K562 (cell line): ENCODE measurements around the gene CDYL. TPM values are rescaled to one million over a fixed set of nuclear protein-coding genes. Genes with fewer than 3 reads are reported as not detected.

Experiments used
- HDAC8 ChIP-seq: fragments of 450-650 bp; IDR thresholded peaks from 2 replicates; pipeline ENCODE4 v1.6.1; 2016; ENCODE audit warnings: mild to moderate bottlenecking, missing genetic modification characterization, moderate library complexity, missing compliant biosample characterization
- REST ChIP-seq, 2 experiments: fragments of 450-650 bp; formaldehyde crosslinking in 1 of 2; IDR thresholded peaks; 2 replicates each; pipeline versions ENCODE4 v1.4.0 to v1.6.1; 2014 to 2020; ENCODE audit warnings: mild to moderate bottlenecking in 2 of 2, borderline replicate concordance in 1 of 2, low read depth in 1 of 2
- SMAD3 ChIP-seq: fragments of 450-650 bp; formaldehyde crosslinking; conservative IDR thresholded peaks from 2 replicates; pipeline ENCODE4 v1.4.0; 2020; ENCODE audit warnings: mild to moderate bottlenecking
- STAT5A ChIP-seq: IDR thresholded peaks from 2 replicates; pipeline ENCODE4 v1.6.1; 2012; ENCODE audit warnings: low read length, inconsistent platforms, borderline replicate concordance
- THRB ChIP-seq: fragments of 450-650 bp; formaldehyde crosslinking; conservative IDR thresholded peaks from 2 replicates; pipeline ENCODE4 v1.4.0; 2022; ENCODE audit warnings: mild to moderate bottlenecking, missing genetic modification characterization
- ZC3H4 ChIP-seq: sonication (generic); formaldehyde crosslinking; IDR thresholded peaks from 2 replicates; pipeline ENCODE4 v1.9.0; 2021; ENCODE audit warnings: missing genetic modification reagents, borderline replicate concordance
- ZFP1 ChIP-seq: fragments of 450-650 bp; formaldehyde crosslinking; IDR thresholded peaks from 2 replicates; pipeline ENCODE4 v1.4.0; 2020; ENCODE audit warnings: mild to moderate bottlenecking, mixed read lengths
- ZKSCAN1 ChIP-seq: fragments of 150-350 bp; IDR thresholded peaks from 2 replicates; pipeline ENCODE4 v1.6.1; 2016; ENCODE audit warnings: low read depth, low read length
- ZNF23 ChIP-seq: fragments of 250-450 bp; sonication (Bioruptor Pico); IDR thresholded peaks from 2 replicates; pipeline ENCODE4 v1.4.0; 2020; ENCODE audit warnings: mild to moderate bottlenecking
- ZNF232 ChIP-seq: sonication (generic); formaldehyde crosslinking; IDR thresholded peaks from 2 replicates; pipeline ENCODE4 v1.8.0; 2022; ENCODE audit warnings: mild to moderate bottlenecking, missing genetic modification reagents
- ZNF41 ChIP-seq: fragments of 250-450 bp; sonication (Bioruptor Pico); conservative IDR thresholded peaks from 2 replicates; pipeline ENCODE4 v1.4.0; 2020; ENCODE audit warnings: mild to moderate bottlenecking
- polyA plus RNA-seq, 8 experiments: library from polyadenylated mRNA; depleted of rRNA in 4 of 8; stranded (reverse) in 5 of 8; unstranded in 3 of 8; fragments of >200 nt; fragmentation: Nextera tagmentation in 2 of 8; fragmentation: Illumina TruSeq in 1 of 8; extraction: Ambion mirVana in 2 of 8; extraction: Trizol in 1 of 8; gene quantifications; 2 replicates each; pipeline versions ENCODE4 v1.2.1 to v1.2.3, GENCODE V29; 2011 to 2014; ENCODE audit warnings: inconsistent platforms in 1 of 8, missing spikeins in 1 of 8
- total RNA-seq, 7 experiments: library from RNA; depleted of rRNA in 6 of 7; stranded (reverse); fragments of >200 nt in 6 of 7; fragmentation: Illumina TruSeq in 2 of 7; extraction: Trizol in 2 of 7; gene quantifications; 2 replicates each; pipeline versions ENCODE4 v1.2.1 to v1.2.3, GENCODE V29; 2011 to 2021; ENCODE audit warnings: low replicate concordance in 1 of 7
- TF ChIP-seq, protein P1 (sequence below): fragments of 250-450 bp; sonication (Bioruptor Pico); IDR thresholded peaks from 2 replicates; pipeline ENCODE4 v1.4.0; 2020; ENCODE audit warnings: mild to moderate bottlenecking, moderate library complexity, borderline replicate concordance

Gene CDYL
- total and polyA plus RNA-seq, 9 of the 15 experiments (the other 6 are each of a cell fraction or from before 2014, with no cell fraction given), result 8.1 to 45.8 (median 40.8) TPM

GRCh38 chr6:4727671-4728435 lies 48.4 kb upstream of the CDYL start (continued):
- peak; percentile 82 for TF ChIP-seq REST (IDR thresholded peaks at IDR 0.05; ENCODE audit: borderline replicate concordance)
- TF ChIP-seq REST (CRISPR knock-in tag; IDR thresholded peaks at IDR 0.05; ENCODE audit: low read depth), result no peak
- TF ChIP-seq ZC3H4 (CRISPR knock-in tag), result no peak
- TF ChIP-seq, protein P1, sequence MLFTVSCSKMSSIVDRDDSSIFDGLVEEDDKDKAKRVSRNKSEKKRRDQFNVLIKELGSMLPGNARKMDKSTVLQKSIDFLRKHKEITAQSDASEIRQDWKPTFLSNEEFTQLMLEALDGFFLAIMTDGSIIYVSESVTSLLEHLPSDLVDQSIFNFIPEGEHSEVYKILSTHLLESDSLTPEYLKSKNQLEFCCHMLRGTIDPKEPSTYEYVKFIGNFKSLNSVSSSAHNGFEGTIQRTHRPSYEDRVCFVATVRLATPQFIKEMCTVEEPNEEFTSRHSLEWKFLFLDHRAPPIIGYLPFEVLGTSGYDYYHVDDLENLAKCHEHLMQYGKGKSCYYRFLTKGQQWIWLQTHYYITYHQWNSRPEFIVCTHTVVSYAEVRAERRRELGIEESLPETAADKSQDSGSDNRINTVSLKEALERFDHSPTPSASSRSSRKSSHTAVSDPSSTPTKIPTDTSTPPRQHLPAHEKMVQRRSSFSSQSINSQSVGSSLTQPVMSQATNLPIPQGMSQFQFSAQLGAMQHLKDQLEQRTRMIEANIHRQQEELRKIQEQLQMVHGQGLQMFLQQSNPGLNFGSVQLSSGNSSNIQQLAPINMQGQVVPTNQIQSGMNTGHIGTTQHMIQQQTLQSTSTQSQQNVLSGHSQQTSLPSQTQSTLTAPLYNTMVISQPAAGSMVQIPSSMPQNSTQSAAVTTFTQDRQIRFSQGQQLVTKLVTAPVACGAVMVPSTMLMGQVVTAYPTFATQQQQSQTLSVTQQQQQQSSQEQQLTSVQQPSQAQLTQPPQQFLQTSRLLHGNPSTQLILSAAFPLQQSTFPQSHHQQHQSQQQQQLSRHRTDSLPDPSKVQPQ (CRISPR knock-in tag), result no peak
- TF ChIP-seq THRB (CRISPR knock-in tag), result no peak
- TF ChIP-seq STAT5A, result peak; percentile 86
- TF ChIP-seq ZNF232 (CRISPR knock-in tag), result no peak
- no peak for TF ChIP-seq ZKSCAN1
- TF ChIP-seq SMAD3 (CRISPR knock-in tag), result no peak
- no peak for TF ChIP-seq HDAC8 (tag)
- no peak for TF ChIP-seq ZNF23
- no peak for TF ChIP-seq ZNF41 (CRISPR knock-in tag)
- TF ChIP-seq ZFP1 (CRISPR knock-in tag), result no peak
